ENCODE measurements around the gene FKBP5.

- no peak for TF ChIP-seq POLR2A (IDR thresholded peaks at IDR 0.05; ENCODE audit: low read depth, low read length)
- TF ChIP-seq POLR2AphosphoS5 (IDR thresholded peaks at IDR 0.05; ENCODE audit: low read depth, low read length) = no peak
- TF ChIP-seq TAF1 (IDR thresholded peaks at IDR 0.05; ENCODE audit: borderline replicate concordance, low read depth, low read length) = no peak
These were observed 107.9 kb downstream of the FKBP5 start for GRCh38 chr6:35580836-35581235.

Data from GM12892 (cell line).